H1 (cell line): ENCODE data around the gene LY6G5C. TPM values are rescaled to one million over a fixed set of nuclear protein-coding genes. Genes with fewer than 3 reads are reported as not detected.

ENCODE experiments used
- CTCF ChIA-PET: fragments of 300-600 bp; sonication (Branson Sonifier 250); formaldehyde crosslinking; loops from one replicate; lab custom pipeline; 2021; ENCODE audit not compliant: partially characterized antibody; lab: Charles Lee
- POLR2A ChIA-PET: fragments of 300-600 bp; sonication (Branson Sonifier 250); formaldehyde crosslinking; loops from one replicate; lab custom pipeline; 2021; ENCODE audit warnings: inconsistent platforms; ENCODE audit not compliant: partially characterized antibody; lab: Charles Lee
- DNase-seq, 2 experiments: peaks; one replicate each; pipeline versions ENCODE4 v3.0.0 to v3.0.0-alpha.2; 2010 to 2022; ENCODE audit warnings: low spot score in 2 of 2, low read depth in 1 of 2, mixed read lengths in 1 of 2
- FAIRE-seq: peaks from 2 replicates; lab custom pipeline; 2011; peaks lifted over from hg19 to GRCh38; lab: Jason Lieb, UNC
- H2AFZ ChIP-seq: 2 replicates; pipeline ENCODE4 v1.8.1; 2012; ENCODE audit warnings: low read length, inconsistent platforms
- H2AK5ac ChIP-seq: 2 replicates; pipeline ENCODE4 v1.6.1; 2013; ENCODE audit warnings: low read depth, low read length
- H2BK120ac ChIP-seq: replicated peaks from 2 replicates; pipeline ENCODE3; 2013; ENCODE audit warnings: low read depth, low read length, inconsistent platforms
- H2BK12ac ChIP-seq: 2 replicates; pipeline ENCODE4 v1.6.1; 2013; ENCODE audit warnings: low read depth, low read length
- H2BK15ac ChIP-seq: 2 replicates; pipeline ENCODE4 v1.6.1; 2013; ENCODE audit warnings: low read length
- H2BK20ac ChIP-seq: 2 replicates; pipeline ENCODE4 v1.6.1; 2013; ENCODE audit warnings: low read length
- H2BK5ac ChIP-seq: 2 replicates; pipeline ENCODE4 v1.6.1; 2013; ENCODE audit warnings: low read depth, low read length
- H3K14ac ChIP-seq: 2 replicates; pipeline ENCODE4 v1.6.1; 2013; ENCODE audit warnings: inconsistent platforms; ENCODE audit not compliant: insufficient read length
- H3K18ac ChIP-seq: 2 replicates; pipeline ENCODE4 v1.6.1; 2013; ENCODE audit warnings: low read length; ENCODE audit errors: extremely low read depth
- H3K23ac ChIP-seq: 2 replicates; pipeline ENCODE4 v1.6.1; 2013; ENCODE audit warnings: inconsistent platforms; ENCODE audit not compliant: insufficient read length
- H3K23me2 ChIP-seq: 2 replicates; pipeline ENCODE4 v1.6.1; 2013; ENCODE audit warnings: low read depth, low read length
- H3K27ac ChIP-seq: 2 replicates; pipeline ENCODE4 v1.6.1; 2011; ENCODE audit warnings: low read depth, low read length, inconsistent platforms
- H3K27me3 ChIP-seq, 4 experiments: replicated peaks in 1 of 4; 1 replicate in 1 of 4; 2 replicates in 3 of 4; pipeline versions ENCODE4 v1.6.1 to v1.8.1; 2011 to 2013; ENCODE audit warnings: low read length in 3 of 4, mild to moderate bottlenecking in 3 of 4, inconsistent platforms in 2 of 4, mixed read lengths in 2 of 4, moderate library complexity in 1 of 4; ENCODE audit not compliant: control insufficient read depth in 3 of 4, insufficient read depth in 3 of 4; ENCODE audit errors: extremely low read depth in 1 of 4
- H3K36me3 ChIP-seq, 4 experiments: 2 replicates each; pipeline versions ENCODE4 v1.6.1 to v1.8.1; 2011 to 2013; ENCODE audit warnings: mild to moderate bottlenecking in 4 of 4, low read length in 3 of 4, moderate library complexity in 2 of 4, control low read depth in 1 of 4, inconsistent platforms in 1 of 4; ENCODE audit not compliant: insufficient read depth in 4 of 4, control insufficient read depth in 2 of 4
- H3K4ac ChIP-seq: replicated peaks from 2 replicates; pipeline ENCODE3; 2013; ENCODE audit warnings: low read length, low read depth, mixed read lengths, inconsistent platforms; ENCODE audit not compliant: insufficient read length
- H3K4me1 ChIP-seq, 4 experiments: replicated peaks in 1 of 4; 1 replicate in 1 of 4; 2 replicates in 3 of 4; pipeline versions ENCODE4 v1.6.1 to v1.8.1; 2011 to 2013; ENCODE audit warnings: low read length in 3 of 4, inconsistent platforms in 2 of 4, mixed read lengths in 1 of 4; ENCODE audit not compliant: insufficient read depth in 4 of 4, control insufficient read depth in 3 of 4
- H3K4me2 ChIP-seq, 2 experiments: 2 replicates each; pipeline versions ENCODE4 v1.6.1 to v1.8.1; 2011 to 2013; ENCODE audit warnings: low read depth in 2 of 2, low read length in 2 of 2, control low read depth in 1 of 2, inconsistent platforms in 1 of 2, mild to moderate bottlenecking in 1 of 2; ENCODE audit not compliant: insufficient read depth in 1 of 2
- H3K4me3 ChIP-seq, 4 experiments: fragments of 200-600, 300-600 bp in 1 of 4; sonication (generic), shearing (Covaris generic), sonication (Bioruptor Twin) in 1 of 4; 2 replicates each; pipeline versions ENCODE4 v1.5.1 to v1.8.1; 2011 to 2016; ENCODE audit warnings: low read length in 4 of 4, low read depth in 3 of 4, control low read depth in 2 of 4, inconsistent platforms in 2 of 4, mild to moderate bottlenecking in 2 of 4, mixed read lengths in 1 of 4, moderate library complexity in 1 of 4; ENCODE audit not compliant: insufficient read depth in 2 of 4; ENCODE audit errors: extremely low read depth in 1 of 4
- H3K56ac ChIP-seq: replicated peaks from 2 replicates; pipeline ENCODE3; 2013; ENCODE audit warnings: low read depth, mild to moderate bottlenecking, mixed read lengths, low read length, inconsistent platforms; ENCODE audit not compliant: insufficient read length
- H3K79me1 ChIP-seq: 2 replicates; pipeline ENCODE4 v1.6.1; 2013; ENCODE audit warnings: low read depth, low read length, control low read depth
- H3K79me2 ChIP-seq, 2 experiments: 2 replicates each; pipeline versions ENCODE4 v1.6.1 to v1.8.1; 2012 to 2013; ENCODE audit warnings: low read length in 2 of 2, mild to moderate bottlenecking in 2 of 2, inconsistent platforms in 1 of 2; ENCODE audit not compliant: insufficient read depth in 2 of 2, control insufficient read depth in 1 of 2
- H3K9ac ChIP-seq, 4 experiments: replicated peaks in 1 of 4; 1 replicate in 1 of 4; 2 replicates in 3 of 4; pipeline versions ENCODE4 v1.6.1 to v1.8.1; 2011 to 2013; ENCODE audit warnings: low read depth in 3 of 4, low read length in 3 of 4, control low read depth in 2 of 4, mild to moderate bottlenecking in 2 of 4, moderate library complexity in 2 of 4, inconsistent platforms in 1 of 4; ENCODE audit errors: extremely low read depth in 1 of 4
- H3K9me3 ChIP-seq, 2 experiments: 2 replicates each; pipeline versions ENCODE4 v1.6.1 to v1.8.1; 2012 to 2013; ENCODE audit warnings: mild to moderate bottlenecking in 2 of 2, moderate library complexity in 2 of 2, control low read depth in 1 of 2, inconsistent platforms in 1 of 2, low read depth in 1 of 2, low read length in 1 of 2, mixed read lengths in 1 of 2; ENCODE audit not compliant: insufficient read depth in 2 of 2
- H4K20me1 ChIP-seq, 2 experiments: replicated peaks in 1 of 2; 2 replicates each; pipeline versions ENCODE3 to v1.8.1; 2011 to 2013; ENCODE audit warnings: inconsistent platforms in 2 of 2, low read length in 2 of 2, mild to moderate bottlenecking in 1 of 2; ENCODE audit not compliant: insufficient read depth in 2 of 2, control insufficient read depth in 1 of 2
- H4K5ac ChIP-seq: 2 replicates; pipeline ENCODE4 v1.6.1; 2013; ENCODE audit warnings: low read length, low read depth, mixed read lengths, inconsistent platforms; ENCODE audit not compliant: insufficient read length
- H4K8ac ChIP-seq: 2 replicates; pipeline ENCODE4 v1.8.0; 2013; ENCODE audit warnings: mild to moderate bottlenecking, moderate library complexity, low read length, inconsistent platforms; ENCODE audit not compliant: insufficient read depth; ENCODE audit errors: extremely low read depth
- H4K91ac ChIP-seq: replicated peaks from 2 replicates; pipeline ENCODE3; 2013; ENCODE audit warnings: low read length, mixed read lengths, inconsistent platforms; ENCODE audit not compliant: insufficient read length
- CEBPB ChIP-seq: IDR thresholded peaks from 2 replicates; pipeline ENCODE4 v1.6.1; 2012; ENCODE audit warnings: low read depth, low read length
- CREB1 ChIP-seq: IDR thresholded peaks from 2 replicates; pipeline ENCODE4 v1.6.1; 2012; ENCODE audit warnings: inconsistent platforms
- CTCF ChIP-seq, 3 experiments: IDR thresholded peaks; 1 replicate in 2 of 3; 2 replicates in 1 of 3; pipeline versions ENCODE4 v1.5.1 to v1.6.1; 2011; ENCODE audit warnings: low read length in 3 of 3, mild to moderate bottlenecking in 3 of 3, inconsistent platforms in 2 of 3, low read depth in 1 of 3, moderate library complexity in 1 of 3; ENCODE audit not compliant: insufficient read depth in 1 of 3; ENCODE audit errors: control extremely low read depth in 1 of 3
- EP300 ChIP-seq, 2 experiments: IDR thresholded peaks; 1 replicate in 1 of 2; 2 replicates in 1 of 2; pipeline ENCODE4 v1.6.1; 2011 to 2012; ENCODE audit warnings: low read depth in 2 of 2, low read length in 2 of 2, mild to moderate bottlenecking in 2 of 2, borderline replicate concordance in 1 of 2, inconsistent platforms in 1 of 2, moderate library complexity in 1 of 2
- KDM1A ChIP-seq: fragments of 200-600, 300-600 bp; sonication (generic); IDR thresholded peaks from 2 replicates; pipeline ENCODE4 v1.7.1; 2016; ENCODE audit warnings: mild to moderate bottlenecking, low read length, borderline replicate concordance
- KDM4A ChIP-seq: IDR thresholded peaks from one replicate; pipeline ENCODE4 v1.7.1; 2012; ENCODE audit warnings: low read depth, mild to moderate bottlenecking, moderate library complexity, low read length, inconsistent platforms; ENCODE audit not compliant: severe bottlenecking
- RAD21 ChIP-seq, 2 experiments: IDR thresholded peaks in 1 of 2; conservative IDR thresholded peaks in 1 of 2; 2 replicates each; pipeline ENCODE4 v1.6.1; 2011; ENCODE audit warnings: low read depth in 2 of 2, low read length in 2 of 2, improper control_type of control experiment in 1 of 2, inconsistent platforms in 1 of 2, mild to moderate bottlenecking in 1 of 2, moderate library complexity in 1 of 2
- SP1 ChIP-seq: IDR thresholded peaks from 2 replicates; pipeline ENCODE4 v1.6.1; 2011; ENCODE audit warnings: low read depth, low read length
- SP2 ChIP-seq: IDR thresholded peaks from 2 replicates; pipeline ENCODE4 v1.6.1; 2012; ENCODE audit warnings: mild to moderate bottlenecking, low read length, inconsistent platforms
- SP4 ChIP-seq: IDR thresholded peaks from 2 replicates; pipeline ENCODE4 v1.6.1; 2012; ENCODE audit warnings: low read length, inconsistent platforms
- TAF1 ChIP-seq: IDR thresholded peaks from 2 replicates; pipeline ENCODE4 v1.6.1; 2011; ENCODE audit warnings: mild to moderate bottlenecking, low read depth, low read length
- YY1 ChIP-seq: IDR thresholded peaks from 2 replicates; pipeline ENCODE4 v1.6.1; 2011; ENCODE audit warnings: low read depth, mild to moderate bottlenecking, low read length
- WGBS, 2 experiments: shearing (Covaris generic) in 1 of 2; methylation state at CpG; one replicate each; pipeline versions ENCODE4 v1.1.6 to v1.1.7; 2013 to 2015; ENCODE audit warnings: low lambda C conversion rate in 2 of 2, mixed read lengths in 2 of 2, inconsistent platforms in 1 of 2, low coverage in 1 of 2, missing lambda C conversion rate in 1 of 2; ENCODE audit not compliant: insufficient replicate concordance in 2 of 2, insufficient coverage in 1 of 2, insufficient read length in 1 of 2; ENCODE audit errors: extremely low coverage in 1 of 2, missing lambda C conversion rate in 1 of 2; 5-methylcytosine and 5-hydroxymethylcytosine counted together
- polyA plus RNA-seq, 7 experiments: library from polyadenylated mRNA; depleted of rRNA in 3 of 7; stranded (reverse) in 5 of 7; unstranded in 2 of 7; fragments of >200 nt in 5 of 7; fragments of 200-250 nt in 2 of 7; gene quantifications; 1 replicate in 5 of 7; 2 replicates in 1 of 7; 4 replicates in 1 of 7; pipeline versions ENCODE4 v1.2.1 to v1.2.3, GENCODE V29; 2011 to 2013; ENCODE audit warnings: missing spikeins in 2 of 7, mixed read lengths in 2 of 7
- total RNA-seq: library from RNA; stranded (reverse); fragmentation: NEBNext Ultra II Directional; extraction: Animal tissue kit (Norgen Biotek cat#: 25700); gene quantifications from 2 replicates; pipeline ENCODE4 v1.2.1, GENCODE V29; 2021

LY6G5C gene
- total and polyA plus RNA-seq, 2 of the 8 experiments (the other 6 are each of a cell fraction or from before 2014, with no cell fraction given) = 1.1 to 1.8 TPM

- Histone ChIP-seq H4K20me1 (no peaks in the 10 kb centered on the region), H3K4me3 (no peak overlapping the region), H3K79me2 (no peaks in the 10 kb centered on the region), H2BK120ac (no peak overlapping the region), H3K4me1 (peaks cover 0 to 7% (median 2%) of the 10 kb centered on the region in 4 experiments; a peak in 4 of 7 replicates), H2AFZ (no peak overlapping the region), H3K18ac (no peak overlapping the region), H4K5ac (no peak overlapping the region), H2BK20ac (no peak overlapping the region), H2BK5ac (no peak overlapping the region), H2BK15ac (no peak overlapping the region), H3K14ac (no peak overlapping the region), H2AK5ac (no peak overlapping the region), H3K79me1 (no peaks in the 10 kb centered on the region), H3K27me3 (peaks cover 2 to 8% (median 6%) of the 10 kb centered on the region in 4 experiments; a peak in 6 of 7 replicates), H4K91ac (no peak overlapping the region), H3K9ac (no peak overlapping the region), H3K27ac (no peak overlapping the region), H3K23ac (no peak overlapping the region), H3K4me2 (no peak overlapping the region), H3K56ac (no peak overlapping the region), H3K9me3 (no peaks in the 10 kb centered on the region), H3K23me2 (peaks cover 6% of the 10 kb centered on the region; the same call in 1 of the 2 replicates), H4K8ac (no peak overlapping the region), H2BK12ac (no peak overlapping the region), H3K36me3 (peaks cover 2 to 4% (median 3%) of the 10 kb centered on the region in 4 experiments; a peak in 6 of 8 replicates), H3K4ac (no peak overlapping the region)
- DNase-seq (no peak), FAIRE-seq (no peak)
- 81% methylated on average over 6 of the region's 6 CpGs; no CpG with 5 or more reads in 1 of the 2 experiments for WGBS, 2 experiments
- ChIA-PET CTCF (interaction anchor here (1.2 to 1.9 kb wide), 3 partner anchors 12 to 246 kb away, joined by 4 to 5 read pairs (median 4); partner anchors contain the start of gene GPANK1), POLR2A (interaction anchor here (1.1 to 2.1 kb wide), 6 partner anchors 10 to 157 kb away, joined by 3 to 10 read pairs (median 4); partner anchors contain the start of genes BAG6 and HSPA1B)
- TF ChIP-seq TAF1 = no peak
- TF ChIP-seq CTCF (IDR thresholded peaks at IDR 0.05; ENCODE audit: control extremely low read depth in 1 of 3, insufficient read depth in 1 of 3, low read depth in 1 of 3, low read length in 3 of 3) = no peak
- no peak for TF ChIP-seq YY1
- no peak for TF ChIP-seq KDM4A
- no peak for TF ChIP-seq EP300 (IDR thresholded peaks at IDR 0.05; ENCODE audit: borderline replicate concordance in 1 of 2, low read depth in 2 of 2, low read length in 2 of 2)
- no peak for TF ChIP-seq KDM1A
- TF ChIP-seq SP1 = no peak
- TF ChIP-seq CEBPB = no peak
- no peak for TF ChIP-seq CREB1
- TF ChIP-seq SP2 = no peak
- TF ChIP-seq SP4 = no peak
- TF ChIP-seq RAD21 (IDR thresholded peaks at IDR 0.05 in 1 of 2, conservative IDR thresholded peaks at IDR 0.05 in 1 of 2; ENCODE audit: low read depth in 2 of 2, low read length in 2 of 2) = no peak
These were observed 4.0 kb downstream of the LY6G5C start for GRCh38 chr6:31676904-31677303.
